Endothelial cell of umbilical vein (primary cell): ENCODE measurements around the gene GUCY1A1. TPM values are rescaled to one million over a fixed set of nuclear protein-coding genes. Genes with fewer than 3 reads are reported as not detected.

Experiments
- BruUV-seq: library from RNA; stranded (reverse); fragments of 400-500 nt; replicated peaks from 2 replicates; lab custom pipeline; 2021; lab: Mats Ljungman, UMichigan
- CTCF ChIA-PET: fragments of 300-600, 350-600 bp; sonication (Branson Sonifier 250); formaldehyde crosslinking; loops from one replicate; lab custom pipeline; 2021; ENCODE audit warnings: antibody characterized with exemption, inconsistent platforms; lab: Charles Lee
- POLR2A ChIA-PET: fragments of 300-600, 350-600 bp; sonication (Branson Sonifier 250); formaldehyde crosslinking; loops from one replicate; lab custom pipeline; 2021; ENCODE audit warnings: antibody characterized with exemption, inconsistent platforms; lab: Charles Lee
- DNase-seq: peaks from one replicate; pipeline ENCODE4 v3.0.0-alpha.2; 2011; ENCODE audit warnings: low read depth, low spot score
- FAIRE-seq: peaks from 2 replicates; lab custom pipeline; 2011; peaks lifted over from hg19 to GRCh38; lab: Jason Lieb, UNC
- H2AFZ ChIP-seq: 2 replicates; pipeline ENCODE4 v1.6.0; 2012; ENCODE audit warnings: low read depth, low read length, control low read depth, inconsistent platforms
- H3K27ac ChIP-seq: 2 replicates; pipeline ENCODE4 v1.5.1; 2011; ENCODE audit warnings: low read depth, mild to moderate bottlenecking, control low read depth, low read length, moderate library complexity; ENCODE audit not compliant: insufficient read depth
- H3K27me3 ChIP-seq, 2 experiments: 2 replicates each; pipeline versions ENCODE4 v1.6.0 to v1.6.1; 2011; ENCODE audit warnings: low read length in 2 of 2, mixed read lengths in 1 of 2; ENCODE audit not compliant: control insufficient read depth in 2 of 2, insufficient read depth in 2 of 2
- H3K36me3 ChIP-seq, 2 experiments: 2 replicates in 1 of 2; 3 replicates in 1 of 2; pipeline ENCODE4 v1.5.1; 2011; ENCODE audit warnings: low read length in 2 of 2, mild to moderate bottlenecking in 1 of 2, moderate library complexity in 1 of 2; ENCODE audit not compliant: control insufficient read depth in 2 of 2, insufficient read depth in 2 of 2; ENCODE audit errors: extremely low read depth in 1 of 2
- H3K4me1 ChIP-seq: 3 replicates; pipeline ENCODE4 v1.5.1; 2011; ENCODE audit warnings: mild to moderate bottlenecking, low read length; ENCODE audit not compliant: control insufficient read depth, insufficient read depth; ENCODE audit errors: extremely low read depth
- H3K4me2 ChIP-seq: 2 replicates; pipeline ENCODE4 v1.6.1; 2011; ENCODE audit warnings: low read length, control low read depth, mixed read lengths; ENCODE audit not compliant: insufficient read depth
- H3K4me3 ChIP-seq, 3 experiments: fragments of 200-600 bp in 1 of 3; sonication (generic), shearing (Covaris generic) in 1 of 3; replicated peaks in 1 of 3; 2 replicates each; pipeline ENCODE4 v1.5.1; 2011 to 2016; ENCODE audit warnings: control low read depth in 3 of 3, low read length in 3 of 3, mild to moderate bottlenecking in 2 of 3, inconsistent platforms in 1 of 3, low read depth in 1 of 3, moderate library complexity in 1 of 3; ENCODE audit not compliant: insufficient read depth in 1 of 3
- H3K79me2 ChIP-seq: 2 replicates; pipeline ENCODE4 v1.6.0; 2012; ENCODE audit warnings: low read length, inconsistent platforms; ENCODE audit not compliant: control insufficient read depth, insufficient read depth
- H3K9ac ChIP-seq: replicated peaks from 2 replicates; pipeline ENCODE3; 2011; ENCODE audit warnings: low read length, control low read depth; ENCODE audit not compliant: insufficient read depth; ENCODE audit errors: extremely low read depth
- H3K9me1 ChIP-seq: replicated peaks from 3 replicates; pipeline ENCODE4 v1.6.0; 2011; ENCODE audit warnings: mild to moderate bottlenecking, low read length; ENCODE audit not compliant: control insufficient read depth, insufficient read depth; ENCODE audit errors: extremely low read depth
- H3K9me3 ChIP-seq: replicated peaks from 2 replicates; pipeline ENCODE4 v1.5.1; 2012; ENCODE audit warnings: low read length, inconsistent platforms; ENCODE audit not compliant: control insufficient read depth, insufficient read depth
- H4K20me1 ChIP-seq: replicated peaks from 2 replicates; pipeline ENCODE3; 2011; ENCODE audit warnings: mild to moderate bottlenecking, low read length; ENCODE audit not compliant: control insufficient read depth, insufficient read depth; ENCODE audit errors: extremely low read depth
- EZH2 ChIP-seq: IDR thresholded peaks from 2 replicates; pipeline ENCODE4 v1.6.1; 2012; ENCODE audit warnings: borderline replicate concordance, low read depth, mild to moderate bottlenecking, moderate library complexity, low read length, inconsistent platforms; ENCODE audit not compliant: severe bottlenecking
- FOS ChIP-seq: IDR thresholded peaks from 2 replicates; pipeline ENCODE4 v1.6.1; 2011; ENCODE audit warnings: mild to moderate bottlenecking, low read length, moderate library complexity, borderline replicate concordance; ENCODE audit not compliant: insufficient read depth
- GATA2 ChIP-seq: IDR thresholded peaks from 2 replicates; pipeline ENCODE4 v1.7.0; 2011; ENCODE audit warnings: low read depth, mild to moderate bottlenecking, moderate library complexity, mixed read lengths, low read length; ENCODE audit not compliant: insufficient read length, insufficient read depth
- JUN ChIP-seq: IDR thresholded peaks from 2 replicates; pipeline ENCODE4 v1.6.1; 2011; ENCODE audit warnings: borderline replicate concordance, low read depth; ENCODE audit not compliant: insufficient read length, insufficient read depth
- MYC ChIP-seq: IDR thresholded peaks from one replicate; pipeline ENCODE4 v1.6.1; 2011; ENCODE audit warnings: mild to moderate bottlenecking, low read depth, low read length
- POLR2AphosphoS5 ChIP-seq: IDR thresholded peaks from 2 replicates; pipeline ENCODE4 v1.6.1; 2012; ENCODE audit warnings: low read depth, mild to moderate bottlenecking, control low read depth, low read length, moderate library complexity; ENCODE audit not compliant: insufficient read depth
- dilution Hi-C: fragments of 300-500 bp; cut with MboI; formaldehyde crosslinking; loops from one replicate; pipeline ENCODE4 v1.15.0; 2019; ENCODE audit warnings: low sequenced_read_pairs; ENCODE audit not compliant: extremely low pct_ligation_motif_present
- intact Hi-C: fragments of 100-400 bp; cut with micrococcal nuclease; formaldehyde crosslinking; loops from one replicate; pipeline ENCODE4 v1.10.0; 2022
- polyA plus RNA-seq, 4 experiments: library from polyadenylated mRNA; depleted of rRNA in 3 of 4; stranded (reverse) in 3 of 4; unstranded in 1 of 4; fragments of >200 nt; gene quantifications; 2 replicates each; pipeline versions ENCODE4 v1.2.1 to v1.2.3, GENCODE V29; 2011 to 2012; ENCODE audit warnings: missing spikeins in 1 of 4
- total RNA-seq: library from RNA; stranded (reverse); gene quantifications from 2 replicates; pipeline ENCODE4 v1.2.3, GENCODE V29; 2021
- TF ChIP-seq, protein P1 (sequence below), 2 donors: IDR thresholded peaks; 1 replicate in 1 of 2; 2 replicates in 1 of 2; pipeline ENCODE4 v1.5.1; 2011; ENCODE audit warnings: low read length in 2 of 2, mild to moderate bottlenecking in 2 of 2, moderate library complexity in 2 of 2, control low read depth in 1 of 2, inconsistent platforms in 1 of 2, low read depth in 1 of 2; ENCODE audit not compliant: insufficient read depth in 1 of 2; ENCODE audit errors: extremely low read depth in 1 of 2
- TF ChIP-seq, protein P2 (sequence below): IDR thresholded peaks from 2 replicates; pipeline ENCODE4 v1.6.1; 2011; ENCODE audit not compliant: insufficient read depth, insufficient read length

GUCY1A1 gene
- total and polyA plus RNA-seq, 2 donors (not counting 3 experiments of a cell fraction or from before 2014, with no cell fraction given): 1.3 to 4.4 TPM

DNA sequence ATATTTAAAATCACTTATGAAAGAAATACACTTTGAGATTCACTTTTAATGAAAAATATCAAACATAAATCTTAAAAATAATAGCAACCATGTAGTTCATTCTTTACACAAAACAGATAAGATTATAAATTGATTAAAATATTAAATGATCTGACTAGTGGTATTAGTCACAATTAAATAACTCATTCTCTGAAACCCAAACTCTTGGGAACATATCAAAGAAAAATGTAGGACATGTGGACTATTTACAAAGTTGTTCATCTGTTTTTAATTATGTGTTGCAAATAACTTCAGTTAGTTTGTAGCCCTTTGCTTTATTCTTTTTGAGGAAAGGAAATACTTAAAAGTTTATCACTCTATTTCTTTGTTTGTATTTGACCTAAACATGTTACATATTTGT is 9.5 kb upstream of the GUCY1A1 start:
- H3K9ac ChIP-seq: no peak overlapping the region
- FAIRE-seq (no peak), DNase-seq (no peak)
- H3K27me3 ChIP-seq: peaks cover 0 to 3% of the 10 kb centered on the region in 2 experiments
- no peaks in the 10 kb centered on the region for H3K79me2 ChIP-seq
- no peaks in the 10 kb centered on the region for H3K9me1 ChIP-seq
- dilution Hi-C loops (no loop called here), intact Hi-C loops (no loop called here)
- H4K20me1 ChIP-seq: no peaks in the 10 kb centered on the region
- no peaks in the 10 kb centered on the region for H3K4me1 ChIP-seq
- no peaks in the 10 kb centered on the region for H3K36me3 ChIP-seq
- CTCF ChIA-PET: no interaction called here
- H3K4me3 ChIP-seq: no peak overlapping the region
- H3K9me3 ChIP-seq: no peaks in the 10 kb centered on the region
- no peak overlapping the region for H3K27ac ChIP-seq
- H2AFZ ChIP-seq: no peak overlapping the region
- no TSS peak for BruUV-seq
- POLR2A ChIA-PET: no interaction called here
- no peak overlapping the region for H3K4me2 ChIP-seq
- TF ChIP-seq GATA2 (no peak), MYC (no peak), POLR2AphosphoS5 (no peak), EZH2 (no peak), JUN (no peak), FOS (no peak)
- TF ChIP-seq, protein P1, sequence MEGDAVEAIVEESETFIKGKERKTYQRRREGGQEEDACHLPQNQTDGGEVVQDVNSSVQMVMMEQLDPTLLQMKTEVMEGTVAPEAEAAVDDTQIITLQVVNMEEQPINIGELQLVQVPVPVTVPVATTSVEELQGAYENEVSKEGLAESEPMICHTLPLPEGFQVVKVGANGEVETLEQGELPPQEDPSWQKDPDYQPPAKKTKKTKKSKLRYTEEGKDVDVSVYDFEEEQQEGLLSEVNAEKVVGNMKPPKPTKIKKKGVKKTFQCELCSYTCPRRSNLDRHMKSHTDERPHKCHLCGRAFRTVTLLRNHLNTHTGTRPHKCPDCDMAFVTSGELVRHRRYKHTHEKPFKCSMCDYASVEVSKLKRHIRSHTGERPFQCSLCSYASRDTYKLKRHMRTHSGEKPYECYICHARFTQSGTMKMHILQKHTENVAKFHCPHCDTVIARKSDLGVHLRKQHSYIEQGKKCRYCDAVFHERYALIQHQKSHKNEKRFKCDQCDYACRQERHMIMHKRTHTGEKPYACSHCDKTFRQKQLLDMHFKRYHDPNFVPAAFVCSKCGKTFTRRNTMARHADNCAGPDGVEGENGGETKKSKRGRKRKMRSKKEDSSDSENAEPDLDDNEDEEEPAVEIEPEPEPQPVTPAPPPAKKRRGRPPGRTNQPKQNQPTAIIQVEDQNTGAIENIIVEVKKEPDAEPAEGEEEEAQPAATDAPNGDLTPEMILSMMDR (IDR thresholded peaks at IDR 0.05; ENCODE audit: extremely low read depth in 1 of 2, insufficient read depth in 1 of 2, low read depth in 1 of 2, low read length in 2 of 2): no peak
- TF ChIP-seq, protein P2, sequence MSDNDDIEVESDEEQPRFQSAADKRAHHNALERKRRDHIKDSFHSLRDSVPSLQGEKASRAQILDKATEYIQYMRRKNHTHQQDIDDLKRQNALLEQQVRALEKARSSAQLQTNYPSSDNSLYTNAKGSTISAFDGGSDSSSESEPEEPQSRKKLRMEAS: no peak
